NCI-H526 (cell line): ENCODE data around the gene RGS4.
A peak's percentile ranks its signal among the peaks of the same experiment; 100 is the strongest.

ENCODE experiments used
- DNase-seq, 2 experiments: peaks; one replicate each; lab custom pipeline; 2025; lab: John Stamatoyannopoulos, UW

The RGS4 gene

GRCh38 chr1:163102590-163102989 lies 33.4 kb downstream of the RGS4 start:
- no peak for DNase-seq

GRCh38 chr1:163104385-163105099 lies 35.4 kb downstream of the RGS4 start:
- DNase-seq, result no peak

GRCh38 chr1:163106364-163106987 lies 37.3 kb downstream of the RGS4 start:
- no peak for DNase-seq

GRCh38 chr1:163107655-163108054 lies 38.5 kb downstream of the RGS4 start:
- DNase-seq, result no peak

- peak; percentile 50 to 70 for DNase-seq
Observed at GRCh38 chr1:163115887-163116286, 46.7 kb downstream of the RGS4 start.

- peak; percentile 81 to 82 for DNase-seq
Observed at GRCh38 chr1:163119707-163120106, 50.5 kb downstream of the RGS4 start.

GRCh38 chr1:163120372-163120771 lies 51.2 kb downstream of the RGS4 start:
- peak; percentile 90 to 91 for DNase-seq

GRCh38 chr1:163124812-163125211 lies 55.7 kb downstream of the RGS4 start:
- DNase-seq, result no peak
